ENCODE results near the gene NRDE2. TPM values are rescaled to one million over a fixed set of nuclear protein-coding genes. Genes with fewer than 3 reads are reported as not detected.

NRDE2 gene
- total RNA-seq, 1 donor from 2014 or later, result 10.5 TPM

- peaks cover 5% of the 10 kb centered on the region for H3K4me1 ChIP-seq
- H3K4me3 ChIP-seq, result no peak overlapping the region
- TF ChIP-seq CTCF (IDR thresholded peaks at IDR 0.05; ENCODE audit: borderline replicate concordance), result no peak
- H3K27me3 ChIP-seq (ENCODE audit: low read depth), result peaks cover 37% of the 10 kb centered on the region
- DNase-seq, result no peak
- no peaks in the 10 kb centered on the region for H3K36me3 ChIP-seq
- no peaks in the 10 kb centered on the region for H3K9me3 ChIP-seq (replicated peaks)
- H3K27ac ChIP-seq (replicated peaks), result no peak overlapping the region
- intact Hi-C loops (cut with micrococcal nuclease), result no loop called here
These were observed 5.2 kb upstream of the NRDE2 start for GRCh38 chr14:90336985-90337384.

GRCh38 chr14:90336401-90336800, 4.7 kb upstream of the NRDE2 start:
- Histone ChIP-seq H3K4me1 (peaks cover 5% of the 10 kb centered on the region), H3K9me3 (replicated peaks) (no peaks in the 10 kb centered on the region), H3K36me3 (no peaks in the 10 kb centered on the region), H3K27ac (replicated peaks) (no peak overlapping the region), H3K4me3 (no peak overlapping the region), H3K27me3 (ENCODE audit: low read depth) (peaks cover 37% of the 10 kb centered on the region)
- no peak for TF ChIP-seq CTCF (IDR thresholded peaks at IDR 0.05; ENCODE audit: borderline replicate concordance)
- no peak for DNase-seq
- intact Hi-C loops (cut with micrococcal nuclease), result no loop called here

- DNase-seq, result no peak
- Histone ChIP-seq H3K27me3 (ENCODE audit: low read depth) (peaks cover 18% of the 10 kb centered on the region), H3K27ac (replicated peaks) (peak overlapping the region; percentile 91), H3K9me3 (replicated peaks) (no peaks in the 10 kb centered on the region), H3K4me3 (peak overlapping the region; percentile 73), H3K4me1 (peaks cover 18% of the 10 kb centered on the region), H3K36me3 (no peaks in the 10 kb centered on the region)
- intact Hi-C loops (cut with micrococcal nuclease), result no loop called here
- no peak for TF ChIP-seq CTCF (IDR thresholded peaks at IDR 0.05; ENCODE audit: borderline replicate concordance)
These were observed 487 bp upstream of the NRDE2 start for GRCh38 chr14:90332271-90332584.

GRCh38 chr14:90330203-90331196, 1.2 kb downstream of the NRDE2 start:
- DNase-seq, result no peak
- peaks cover 5% of the 10 kb centered on the region for H3K27me3 ChIP-seq (ENCODE audit: low read depth)
- no peaks in the 10 kb centered on the region for H3K36me3 ChIP-seq
- intact Hi-C loops (cut with micrococcal nuclease), result no loop called here
- no peaks in the 10 kb centered on the region for H3K9me3 ChIP-seq (replicated peaks)
- peak overlapping the region; percentile 73 for H3K4me3 ChIP-seq
- H3K27ac ChIP-seq (replicated peaks), result peak overlapping the region; percentile 91
- no peak for TF ChIP-seq CTCF (IDR thresholded peaks at IDR 0.05; ENCODE audit: borderline replicate concordance)
- H3K4me1 ChIP-seq, result peaks cover 23% of the 10 kb centered on the region

GRCh38 chr14:90321891-90322290, 9.8 kb downstream of the NRDE2 start:
- Histone ChIP-seq H3K9me3 (replicated peaks) (no peaks in the 10 kb centered on the region), H3K4me1 (peaks cover 11% of the 10 kb centered on the region), H3K27me3 (ENCODE audit: low read depth) (no peaks in the 10 kb centered on the region), H3K36me3 (peaks cover 11% of the 10 kb centered on the region), H3K4me3 (no peak overlapping the region), H3K27ac (replicated peaks) (no peak overlapping the region)
- no peak for DNase-seq
- TF ChIP-seq CTCF (IDR thresholded peaks at IDR 0.05; ENCODE audit: borderline replicate concordance), result no peak
- intact Hi-C loops (cut with micrococcal nuclease), result no loop called here
